A549 treated with dexamethasone at 1 μM for 4 hours (cell line): ENCODE results near the gene AVEN. TPM values are rescaled to one million over a fixed set of nuclear protein-coding genes. Genes with fewer than 3 reads are reported as not detected.

Experiments used
- total RNA-seq: library from RNA; stranded (reverse); fragments of 200-300 nt; extraction: Qiagen RNA extraction; gene quantifications from 5 replicates; pipeline ENCODE4 v1.2.3, GENCODE V29; 2022

AVEN gene
- total RNA-seq = 21.2 to 22.7 TPM (median 21.8 TPM) in 5 replicates

DNA sequence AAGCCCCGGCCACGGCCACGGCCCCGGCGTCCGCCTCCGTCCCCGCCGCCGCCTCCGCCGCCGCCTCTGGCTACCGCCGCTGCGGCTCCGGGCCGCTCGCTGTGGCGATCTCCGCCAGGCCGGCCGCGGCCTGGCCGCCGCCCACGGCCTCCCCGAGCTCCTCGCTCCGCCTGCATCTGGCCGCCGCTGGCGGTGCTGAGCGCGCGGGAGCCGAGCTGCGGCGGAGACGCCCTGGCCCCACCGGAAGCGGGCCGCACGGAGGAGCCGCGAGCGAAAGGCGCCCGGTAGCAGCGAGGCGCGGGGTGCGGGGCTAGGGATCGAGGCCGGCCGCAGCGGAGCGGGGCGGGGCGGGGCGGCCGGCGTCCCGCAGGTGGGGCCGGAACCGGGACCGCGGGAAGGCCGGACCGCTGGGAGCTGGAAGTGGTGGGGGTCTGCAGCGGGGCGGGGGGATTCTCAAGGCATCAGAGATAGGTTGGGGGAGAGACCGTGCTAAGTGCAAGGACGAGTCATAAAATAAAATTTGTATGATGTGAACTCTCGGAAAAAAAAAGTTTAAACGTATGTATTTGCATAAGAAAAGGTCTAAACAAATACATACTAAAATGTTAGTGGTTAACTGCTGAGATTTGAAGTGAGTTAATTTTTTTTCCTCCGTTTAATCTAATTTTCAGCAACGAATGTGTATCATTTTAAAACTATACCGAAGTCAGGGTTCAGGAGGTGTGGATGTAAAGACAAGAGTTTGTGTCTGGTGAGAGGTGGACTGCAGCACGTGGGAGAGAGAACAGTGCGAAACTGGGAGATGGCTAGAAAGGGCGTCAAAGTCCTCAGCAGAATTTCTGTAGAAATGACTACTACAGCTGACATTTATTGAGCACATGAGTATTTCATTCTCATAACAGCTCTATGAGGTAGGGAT, at the start of gene AVEN:
AVEN (minus strand) TSS at position 334 of the 919 bp plus-strand sequence; CDS start at position 176, 158 bp downstream.

GRCh38 chr15:33968224-33968623, 70.8 kb downstream of the AVEN start, which contains the start of gene CHRM5:
Gene CHRM5 (plus strand): TSS chr15:33968497. CDS start chr15:34062718, 94,221 bp downstream.

Other genes starting within 250 kb of the AVEN start
- 0.04 TPM in 1 of 5 replicates, not detected in the others for gene CHRM5, start 70.7 kb downstream of the AVEN start, total RNA-seq
- gene EMC7, start 62.7 kb upstream of the AVEN start, total RNA-seq = 133 to 147 TPM (median 138 TPM) in 5 replicates
- gene PGBD4, start 62.9 kb upstream of the AVEN start, total RNA-seq = 1.3 to 1.7 TPM (median 1.6 TPM) in 5 replicates
- gene KATNBL1, start 170.9 kb upstream of the AVEN start, total RNA-seq = 27.2 to 33.4 TPM (median 30.9 TPM) in 5 replicates
- gene EMC4, start 185.8 kb upstream of the AVEN start, total RNA-seq = 180 to 193 TPM (median 186 TPM) in 5 replicates